ENCODE results near the gene CLK3. TPM values are rescaled to one million over a fixed set of nuclear protein-coding genes. Genes with fewer than 3 reads are reported as not detected.

The CLK3 gene
- total RNA-seq, 1 experiment from 2014 or later, result 56.2 TPM

DNA sequence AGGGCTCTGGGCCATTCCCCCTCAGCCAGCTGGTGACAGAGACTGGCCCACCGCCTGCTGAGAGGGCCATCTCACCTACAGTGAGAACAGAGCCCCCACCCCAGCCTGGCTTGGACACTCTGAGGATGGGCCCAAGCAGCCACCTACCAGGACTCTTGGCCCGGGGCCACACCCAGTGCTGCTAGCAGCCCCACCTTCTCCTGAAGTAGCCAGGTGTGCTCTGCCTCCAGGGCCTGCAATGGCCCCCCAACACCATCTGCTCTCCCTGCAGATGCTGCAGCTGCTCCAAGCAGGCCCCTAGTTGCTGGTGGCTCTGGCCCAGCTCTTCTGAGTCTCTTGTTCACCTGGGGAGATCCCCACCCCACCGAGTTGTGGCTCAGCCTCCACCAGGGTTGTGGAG is 6.8 kb upstream of the CLK3 start:
- H3F3A ChIP-seq (ENCODE audit: low read length, unreplicated experiment), result no peaks in the 10 kb centered on the region
- H3K4me2 ChIP-seq (ENCODE audit: low read length), result no peak overlapping the region
- intact Hi-C loops (cut with micrococcal nuclease), result no loop called here
- H3K27ac ChIP-seq (ENCODE audit: low read length), result no peak overlapping the region
- H3K4me3 ChIP-seq (ENCODE audit: low read length), result no peak overlapping the region
- no peaks in the 10 kb centered on the region for H3K36me3 ChIP-seq (ENCODE audit: low read depth, low read length)
- H4K20me1 ChIP-seq (ENCODE audit: low read length), result no peaks in the 10 kb centered on the region
- no peaks in the 10 kb centered on the region for H3K9me2 ChIP-seq (replicated peaks; ENCODE audit: low read length)
- TF ChIP-seq EZH2 (IDR thresholded peaks at IDR 0.05; ENCODE audit: low read length, unreplicated experiment) (no peak), EZH2phosphoT487 (IDR thresholded peaks at IDR 0.05; ENCODE audit: borderline replicate concordance, low read length) (no peak)
- TF ChIP-seq, protein P1, sequence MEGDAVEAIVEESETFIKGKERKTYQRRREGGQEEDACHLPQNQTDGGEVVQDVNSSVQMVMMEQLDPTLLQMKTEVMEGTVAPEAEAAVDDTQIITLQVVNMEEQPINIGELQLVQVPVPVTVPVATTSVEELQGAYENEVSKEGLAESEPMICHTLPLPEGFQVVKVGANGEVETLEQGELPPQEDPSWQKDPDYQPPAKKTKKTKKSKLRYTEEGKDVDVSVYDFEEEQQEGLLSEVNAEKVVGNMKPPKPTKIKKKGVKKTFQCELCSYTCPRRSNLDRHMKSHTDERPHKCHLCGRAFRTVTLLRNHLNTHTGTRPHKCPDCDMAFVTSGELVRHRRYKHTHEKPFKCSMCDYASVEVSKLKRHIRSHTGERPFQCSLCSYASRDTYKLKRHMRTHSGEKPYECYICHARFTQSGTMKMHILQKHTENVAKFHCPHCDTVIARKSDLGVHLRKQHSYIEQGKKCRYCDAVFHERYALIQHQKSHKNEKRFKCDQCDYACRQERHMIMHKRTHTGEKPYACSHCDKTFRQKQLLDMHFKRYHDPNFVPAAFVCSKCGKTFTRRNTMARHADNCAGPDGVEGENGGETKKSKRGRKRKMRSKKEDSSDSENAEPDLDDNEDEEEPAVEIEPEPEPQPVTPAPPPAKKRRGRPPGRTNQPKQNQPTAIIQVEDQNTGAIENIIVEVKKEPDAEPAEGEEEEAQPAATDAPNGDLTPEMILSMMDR (conservative IDR thresholded peaks at IDR 0.05; ENCODE audit: low read depth, low read length), result no peak
- POLR2A ChIA-PET (ENCODE audit: unreplicated experiment), result no interaction called here
- H3K9ac ChIP-seq (ENCODE audit: low read length), result no peak overlapping the region
- H3K4me1 ChIP-seq (ENCODE audit: insufficient read depth, low read length), result no peaks in the 10 kb centered on the region
- no TSS peak for BruUV-seq (replicated peaks)
- CTCF ChIA-PET, result interaction anchor here (0.5 kb wide), 1 partner anchor 69 kb away, joined by 5 read pairs; no protein-coding TSS in a partner anchor
- no peaks in the 10 kb centered on the region for H3K27me3 ChIP-seq (ENCODE audit: low read length)
- no peaks in the 10 kb centered on the region for H3K9me3 ChIP-seq (ENCODE audit: low read length)
- ATAC-seq, result no peak
- H2AFZ ChIP-seq (ENCODE audit: low read length), result no peak overlapping the region
- H3K79me2 ChIP-seq (ENCODE audit: low read length), result no peaks in the 10 kb centered on the region
- DNase-seq, result no peak

DNA sequence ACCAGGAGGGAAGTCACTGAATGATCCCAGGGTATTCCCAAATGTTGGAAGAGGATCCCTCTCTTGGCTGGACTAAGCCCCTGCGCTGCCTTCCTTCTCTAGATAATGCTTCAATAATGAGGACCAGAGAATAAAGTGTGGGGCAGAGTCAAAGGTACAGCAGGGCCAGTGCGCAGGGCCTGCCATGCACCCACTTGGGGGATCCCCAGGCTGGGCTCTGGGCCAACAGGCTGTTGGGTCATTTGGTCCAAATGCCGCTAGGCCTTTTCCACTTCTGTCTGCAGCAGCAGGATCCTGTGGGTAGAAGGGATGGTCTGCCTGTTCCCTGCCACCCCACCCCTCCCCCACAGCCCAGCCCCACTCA is 5.7 kb upstream of the CLK3 start:
- ChIA-PET CTCF (no interaction called here), POLR2A (ENCODE audit: unreplicated experiment) (no interaction called here)
- TF ChIP-seq EZH2phosphoT487 (IDR thresholded peaks at IDR 0.05; ENCODE audit: borderline replicate concordance, low read length), result no peak
- intact Hi-C loops (cut with micrococcal nuclease), result no loop called here
- Histone ChIP-seq H3K4me1 (ENCODE audit: insufficient read depth, low read length) (no peaks in the 10 kb centered on the region), H2AFZ (ENCODE audit: low read length) (no peak overlapping the region), H3K79me2 (ENCODE audit: low read length) (peaks cover 1% of the 10 kb centered on the region), H3K9ac (ENCODE audit: low read length) (no peak overlapping the region), H3K27ac (ENCODE audit: low read length) (no peak overlapping the region), H3F3A (ENCODE audit: low read length, unreplicated experiment) (no peaks in the 10 kb centered on the region), H3K9me2 (replicated peaks; ENCODE audit: low read length) (no peaks in the 10 kb centered on the region), H3K27me3 (ENCODE audit: low read length) (no peaks in the 10 kb centered on the region), H3K36me3 (ENCODE audit: low read depth, low read length) (no peaks in the 10 kb centered on the region), H3K4me3 (ENCODE audit: low read length) (no peak overlapping the region), H4K20me1 (ENCODE audit: low read length) (no peaks in the 10 kb centered on the region), H3K4me2 (ENCODE audit: low read length) (no peak overlapping the region), H3K9me3 (ENCODE audit: low read length) (no peaks in the 10 kb centered on the region)
- no peak for DNase-seq
- no TSS peak for BruUV-seq (replicated peaks)
- no peak for ATAC-seq

DNA sequence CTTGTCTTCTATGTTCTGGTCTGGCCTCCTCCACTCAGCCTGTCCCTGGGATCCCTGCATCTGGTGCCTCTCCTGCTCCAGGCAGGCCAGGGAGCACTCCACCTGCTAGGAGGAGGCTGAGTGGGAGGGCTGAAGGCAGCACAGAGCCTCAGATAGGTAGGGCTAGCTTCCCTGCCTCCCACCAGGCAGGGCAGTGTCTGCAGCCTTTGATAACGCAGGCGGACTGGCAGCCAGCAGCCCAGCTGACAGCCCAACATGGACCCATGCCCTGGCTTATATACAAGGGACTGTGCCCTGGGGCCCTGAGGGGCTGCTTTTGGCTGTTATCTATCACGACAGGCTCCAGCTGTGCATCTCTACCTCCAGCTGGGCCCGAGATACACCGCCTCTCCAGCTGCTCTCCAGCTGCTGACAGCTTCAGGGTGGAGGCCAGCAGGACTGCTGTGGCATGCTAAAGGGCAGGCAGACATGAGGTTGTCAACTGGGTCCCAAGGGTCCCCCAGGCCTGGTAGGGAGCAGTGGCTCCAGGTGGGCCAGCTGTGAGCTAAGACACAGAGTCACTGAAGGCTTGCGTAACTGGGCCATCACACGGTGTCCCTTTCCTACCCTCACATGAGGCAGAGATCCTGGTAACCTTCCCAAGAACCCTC is 5.2 kb upstream of the CLK3 start:
- H3K27ac ChIP-seq (ENCODE audit: low read length), result no peak overlapping the region
- H2AFZ ChIP-seq (ENCODE audit: low read length), result no peak overlapping the region
- TF ChIP-seq EZH2phosphoT487 (IDR thresholded peaks at IDR 0.05; ENCODE audit: borderline replicate concordance, low read length) (no peak), EZH2 (IDR thresholded peaks at IDR 0.05; ENCODE audit: low read length, unreplicated experiment) (no peak)
- TF ChIP-seq, protein P1 (conservative IDR thresholded peaks at IDR 0.05; ENCODE audit: low read depth, low read length), result no peak
- peaks cover 6% of the 10 kb centered on the region for H3K79me2 ChIP-seq (ENCODE audit: low read length)
- DNase-seq (no peak), ATAC-seq (no peak)
- H3K9me3 ChIP-seq (ENCODE audit: low read length), result no peaks in the 10 kb centered on the region
- H3K4me2 ChIP-seq (ENCODE audit: low read length), result no peak overlapping the region
- intact Hi-C loops (cut with micrococcal nuclease), result no loop called here
- H3K27me3 ChIP-seq (ENCODE audit: low read length), result no peaks in the 10 kb centered on the region
- no peaks in the 10 kb centered on the region for H4K20me1 ChIP-seq (ENCODE audit: low read length)
- no peaks in the 10 kb centered on the region for H3F3A ChIP-seq (ENCODE audit: low read length, unreplicated experiment)
- CTCF ChIA-PET, result no interaction called here
- H3K4me1 ChIP-seq (ENCODE audit: insufficient read depth, low read length), result no peaks in the 10 kb centered on the region
- H3K36me3 ChIP-seq (ENCODE audit: low read depth, low read length), result no peaks in the 10 kb centered on the region
- no peaks in the 10 kb centered on the region for H3K9me2 ChIP-seq (replicated peaks; ENCODE audit: low read length)
- no TSS peak for BruUV-seq (replicated peaks)
- POLR2A ChIA-PET (ENCODE audit: unreplicated experiment), result no interaction called here
- no peak overlapping the region for H3K9ac ChIP-seq (ENCODE audit: low read length)
- H3K4me3 ChIP-seq (ENCODE audit: low read length), result no peak overlapping the region
